HepG2 (cell line): ENCODE results near the gene P3H4. TPM values are rescaled to one million over a fixed set of nuclear protein-coding genes. Genes with fewer than 3 reads are reported as not detected.

Experiments used
- E2F2 ChIP-seq: sonication (generic); formaldehyde crosslinking; IDR thresholded peaks from 2 replicates; pipeline ENCODE4 v1.4.0; 2020; ENCODE audit warnings: missing genetic modification reagents, borderline replicate concordance
- FOSL2 ChIP-seq: sonication (generic); formaldehyde crosslinking; IDR thresholded peaks from 2 replicates; pipeline ENCODE4 v1.4.0; 2020; ENCODE audit warnings: missing genetic modification reagents
- FOXC1 ChIP-seq: sonication (generic); formaldehyde crosslinking; IDR thresholded peaks from 2 replicates; pipeline ENCODE4 v1.8.0; 2022; ENCODE audit warnings: mild to moderate bottlenecking, missing genetic modification reagents, borderline replicate concordance
- HDAC2 ChIP-seq: sonication (generic); formaldehyde crosslinking; IDR thresholded peaks from 2 replicates; pipeline ENCODE4 v1.4.0; 2020; ENCODE audit warnings: missing genetic modification reagents
- KDM5A ChIP-seq: fragments of 200-600 bp; sonication (generic); IDR thresholded peaks from 2 replicates; pipeline ENCODE4 v1.7.0; 2018; ENCODE audit warnings: antibody characterized with exemption, mild to moderate bottlenecking, low read length, borderline replicate concordance
- MED8 ChIP-seq: sonication (generic); formaldehyde crosslinking; IDR thresholded peaks from 2 replicates; pipeline ENCODE4 v1.8.1; 2023; ENCODE audit warnings: mild to moderate bottlenecking, missing genetic modification reagents; ENCODE audit not compliant: insufficient replicate concordance
- NFE2L1 ChIP-seq: sonication (generic); formaldehyde crosslinking; IDR thresholded peaks from 2 replicates; pipeline ENCODE4 v1.4.0; 2020; ENCODE audit warnings: missing genetic modification reagents, mild to moderate bottlenecking, borderline replicate concordance
- SALL1 ChIP-seq: sonication (generic); formaldehyde crosslinking; IDR thresholded peaks from 2 replicates; pipeline ENCODE4 v1.8.0; 2022; ENCODE audit warnings: mild to moderate bottlenecking, missing genetic modification reagents
- SAP130 ChIP-seq: IDR thresholded peaks from 2 replicates; pipeline ENCODE4 v1.6.1; 2016; ENCODE audit warnings: low read depth
- SNAI1 ChIP-seq: sonication (generic); formaldehyde crosslinking; IDR thresholded peaks from 2 replicates; pipeline ENCODE4 v1.5.0; 2020; ENCODE audit warnings: mild to moderate bottlenecking, missing genetic modification reagents, borderline replicate concordance
- YEATS4 ChIP-seq: sonication (generic); formaldehyde crosslinking; IDR thresholded peaks from 2 replicates; pipeline ENCODE4 v1.4.0; 2020; ENCODE audit warnings: missing genetic modification reagents, borderline replicate concordance
- ZBTB10 ChIP-seq: sonication (generic); formaldehyde crosslinking; IDR thresholded peaks from 2 replicates; pipeline ENCODE4 v1.4.0; 2020; ENCODE audit warnings: missing genetic modification reagents, borderline replicate concordance
- ZC3H13 ChIP-seq: sonication (generic); formaldehyde crosslinking; IDR thresholded peaks from 2 replicates; pipeline ENCODE4 v1.8.1; 2023; ENCODE audit warnings: mild to moderate bottlenecking, missing genetic modification reagents, moderate library complexity
- ZGPAT ChIP-seq: IDR thresholded peaks from 2 replicates; pipeline ENCODE4 v1.6.1; 2016; ENCODE audit warnings: mild to moderate bottlenecking
- ZNF432 ChIP-seq: sonication (generic); formaldehyde crosslinking; IDR thresholded peaks from 2 replicates; pipeline ENCODE4 v1.5.0; 2020; ENCODE audit warnings: missing genetic modification reagents, mild to moderate bottlenecking, borderline replicate concordance
- ZSCAN22 ChIP-seq: sonication (generic); formaldehyde crosslinking; IDR thresholded peaks from 2 replicates; pipeline ENCODE4 v1.4.0; 2020; ENCODE audit warnings: mild to moderate bottlenecking, missing genetic modification reagents
- ZUFSP ChIP-seq: sonication (generic); formaldehyde crosslinking; IDR thresholded peaks from 2 replicates; pipeline ENCODE4 v1.9.0; 2021; ENCODE audit warnings: missing genetic modification reagents, mild to moderate bottlenecking, borderline replicate concordance
- polyA plus RNA-seq, 8 experiments: library from polyadenylated mRNA; depleted of rRNA in 3 of 8; stranded (reverse) in 7 of 8; unstranded in 1 of 8; fragments of >200 nt; fragmentation: Illumina TruSeq in 4 of 8; extraction: Trizol in 4 of 8; gene quantifications; 2 replicates each; pipeline versions ENCODE4 v1.2.1 to v1.2.3, GENCODE V29; 2011 to 2016; ENCODE audit warnings: low read depth in 4 of 8, missing spikeins in 1 of 8, mixed read lengths in 1 of 8; ENCODE audit not compliant: insufficient read depth in 1 of 8
- total RNA-seq, 5 experiments: library from RNA; depleted of rRNA; stranded (reverse); fragments of >200 nt; fragmentation: Illumina TruSeq; extraction: Trizol; gene quantifications; 2 replicates each; pipeline ENCODE4 v1.2.3, GENCODE V29; 2016; ENCODE audit warnings: low read depth in 1 of 5
- TF ChIP-seq, protein P1 (sequence below): sonication (generic); formaldehyde crosslinking; IDR thresholded peaks from 2 replicates; pipeline ENCODE4 v1.4.0; 2020; ENCODE audit warnings: missing genetic modification reagents
- TF ChIP-seq, protein P2 (sequence below): sonication (generic); formaldehyde crosslinking; IDR thresholded peaks from 2 replicates; pipeline ENCODE4 v1.4.0; 2020; ENCODE audit warnings: mild to moderate bottlenecking, missing genetic modification reagents

The P3H4 gene
- total and polyA plus RNA-seq, 2 of the 13 experiments (the other 11 are each of a cell fraction or from before 2014, with no cell fraction given) = 37.1 to 50.6 TPM

DNA sequence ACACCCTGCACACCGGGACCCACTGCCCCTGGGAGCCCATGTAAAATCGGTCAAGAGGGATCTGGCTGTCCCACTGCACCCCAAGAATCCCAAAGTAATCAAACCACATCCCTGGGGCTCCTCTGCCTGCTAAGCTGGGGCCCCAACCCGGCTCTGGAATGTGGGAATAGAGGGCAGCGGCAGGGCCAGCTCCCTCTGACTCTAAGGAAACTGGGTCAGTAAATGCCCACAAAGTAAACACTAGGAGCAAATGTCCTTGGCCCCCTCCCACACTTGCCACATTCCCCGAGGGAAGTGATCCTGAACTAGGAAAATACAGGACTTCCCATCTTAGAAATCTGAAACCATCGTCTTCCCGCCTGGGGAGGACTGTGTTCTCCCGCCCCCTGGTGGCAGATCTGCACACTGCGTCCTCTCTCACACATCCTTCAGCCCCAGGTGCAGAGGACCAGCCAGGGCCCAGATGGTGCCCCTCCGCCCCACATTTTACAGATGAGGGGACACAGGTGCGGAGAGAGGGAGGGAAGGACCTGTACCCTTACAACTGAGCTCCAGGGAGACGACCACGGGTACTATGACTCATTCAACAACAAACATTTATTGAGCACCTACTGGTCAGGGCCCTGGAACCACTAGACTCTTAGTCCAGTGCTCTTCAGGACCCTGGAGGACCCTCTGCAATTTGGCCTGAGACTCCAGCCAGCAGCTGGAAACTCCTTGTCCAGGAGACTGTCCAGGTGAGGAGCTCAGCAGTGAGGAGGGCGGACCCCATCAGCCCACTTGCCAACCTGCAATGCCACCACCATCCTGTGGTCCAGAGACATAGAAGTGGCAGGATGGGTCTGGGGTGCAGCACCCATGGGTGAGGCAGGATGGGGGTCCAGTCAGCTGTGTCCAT, 10.1 kb downstream of the P3H4 start (continued):
- TF ChIP-seq, protein P1, sequence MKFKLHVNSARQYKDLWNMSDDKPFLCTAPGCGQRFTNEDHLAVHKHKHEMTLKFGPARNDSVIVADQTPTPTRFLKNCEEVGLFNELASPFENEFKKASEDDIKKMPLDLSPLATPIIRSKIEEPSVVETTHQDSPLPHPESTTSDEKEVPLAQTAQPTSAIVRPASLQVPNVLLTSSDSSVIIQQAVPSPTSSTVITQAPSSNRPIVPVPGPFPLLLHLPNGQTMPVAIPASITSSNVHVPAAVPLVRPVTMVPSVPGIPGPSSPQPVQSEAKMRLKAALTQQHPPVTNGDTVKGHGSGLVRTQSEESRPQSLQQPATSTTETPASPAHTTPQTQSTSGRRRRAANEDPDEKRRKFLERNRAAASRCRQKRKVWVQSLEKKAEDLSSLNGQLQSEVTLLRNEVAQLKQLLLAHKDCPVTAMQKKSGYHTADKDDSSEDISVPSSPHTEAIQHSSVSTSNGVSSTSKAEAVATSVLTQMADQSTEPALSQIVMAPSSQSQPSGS (CRISPR knock-in tag) = peak; percentile 62
- TF ChIP-seq HDAC2 = no peak; the same call in 1 of the 2 replicates
- TF ChIP-seq SAP130 (CRISPR knock-in tag) = peak; percentile 49
- no peak for TF ChIP-seq KDM5A
- peak; percentile 80; the same call in 1 of the 2 replicates for TF ChIP-seq ZSCAN22 (CRISPR knock-in tag)
- no peak for TF ChIP-seq ZBTB10 (CRISPR knock-in tag)
- 0 out of 2 replicates have a peak, but pooled peaks have one; percentile 68 for TF ChIP-seq FOXC1 (CRISPR knock-in tag)
- TF ChIP-seq YEATS4 (CRISPR knock-in tag) = no peak
- TF ChIP-seq NFE2L1 = no peak
- no peak for TF ChIP-seq SNAI1
- no peak for TF ChIP-seq ZUFSP (CRISPR knock-in tag)
- TF ChIP-seq MED8 (CRISPR knock-in tag) = peak; percentile 39
- no peak for TF ChIP-seq ZNF432
- TF ChIP-seq, protein P2, sequence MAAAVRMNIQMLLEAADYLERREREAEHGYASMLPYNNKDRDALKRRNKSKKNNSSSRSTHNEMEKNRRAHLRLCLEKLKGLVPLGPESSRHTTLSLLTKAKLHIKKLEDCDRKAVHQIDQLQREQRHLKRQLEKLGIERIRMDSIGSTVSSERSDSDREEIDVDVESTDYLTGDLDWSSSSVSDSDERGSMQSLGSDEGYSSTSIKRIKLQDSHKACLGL = peak; percentile 25; the same call in 1 of the 2 replicates
- TF ChIP-seq ZGPAT (CRISPR knock-in tag) = no peak; the same call in none of the 2 replicates
- TF ChIP-seq E2F2 (CRISPR knock-in tag) = no peak
- peak; percentile 65 for TF ChIP-seq ZC3H13 (CRISPR knock-in tag)
- peak; percentile 33 for TF ChIP-seq SALL1 (CRISPR knock-in tag)
- TF ChIP-seq FOSL2 (CRISPR knock-in tag) = peak; percentile 43; the same call in 1 of the 2 replicates
